Retinal pigment epithelial cell (primary cell): ENCODE measurements around the gene TRAPPC12.

Experiments
- DNase-seq: peaks from one replicate; pipeline ENCODE4 v3.0.0-alpha.2; 2010; ENCODE audit warnings: low read depth
- H3K4me3 ChIP-seq: 2 replicates; pipeline ENCODE4 v1.5.1; 2011; ENCODE audit warnings: mild to moderate bottlenecking, low read length, control low read depth, moderate library complexity
- TF ChIP-seq, protein P1 (sequence below): conservative IDR thresholded peaks from 2 replicates; pipeline ENCODE4 v1.5.1; 2011; ENCODE audit warnings: low read depth, low read length, control low read depth, inconsistent platforms

Gene TRAPPC12

DNA sequence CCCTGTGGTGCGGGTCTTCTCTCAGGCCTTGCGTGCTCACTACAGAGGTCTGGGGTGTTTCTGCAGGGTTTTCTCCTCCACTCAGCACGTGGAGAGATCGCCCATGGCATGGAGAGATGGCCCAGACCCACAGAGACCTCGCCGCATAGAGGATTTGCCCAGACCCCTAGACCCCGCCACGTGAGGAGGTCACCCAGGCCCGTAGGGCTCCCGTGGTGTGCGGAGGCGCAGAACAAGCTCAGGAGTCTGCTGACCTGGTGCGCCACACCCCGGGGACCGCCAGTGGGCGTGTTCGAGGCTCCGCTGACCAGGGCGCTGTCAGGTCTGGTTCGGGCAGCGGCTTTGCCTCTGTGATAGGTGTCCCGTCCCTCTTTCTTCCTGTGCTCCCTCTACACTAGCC lies 75.3 kb downstream of the TRAPPC12 start:
- no peak for DNase-seq
- H3K4me3 ChIP-seq, result no peak overlapping the region
- TF ChIP-seq, protein P1, sequence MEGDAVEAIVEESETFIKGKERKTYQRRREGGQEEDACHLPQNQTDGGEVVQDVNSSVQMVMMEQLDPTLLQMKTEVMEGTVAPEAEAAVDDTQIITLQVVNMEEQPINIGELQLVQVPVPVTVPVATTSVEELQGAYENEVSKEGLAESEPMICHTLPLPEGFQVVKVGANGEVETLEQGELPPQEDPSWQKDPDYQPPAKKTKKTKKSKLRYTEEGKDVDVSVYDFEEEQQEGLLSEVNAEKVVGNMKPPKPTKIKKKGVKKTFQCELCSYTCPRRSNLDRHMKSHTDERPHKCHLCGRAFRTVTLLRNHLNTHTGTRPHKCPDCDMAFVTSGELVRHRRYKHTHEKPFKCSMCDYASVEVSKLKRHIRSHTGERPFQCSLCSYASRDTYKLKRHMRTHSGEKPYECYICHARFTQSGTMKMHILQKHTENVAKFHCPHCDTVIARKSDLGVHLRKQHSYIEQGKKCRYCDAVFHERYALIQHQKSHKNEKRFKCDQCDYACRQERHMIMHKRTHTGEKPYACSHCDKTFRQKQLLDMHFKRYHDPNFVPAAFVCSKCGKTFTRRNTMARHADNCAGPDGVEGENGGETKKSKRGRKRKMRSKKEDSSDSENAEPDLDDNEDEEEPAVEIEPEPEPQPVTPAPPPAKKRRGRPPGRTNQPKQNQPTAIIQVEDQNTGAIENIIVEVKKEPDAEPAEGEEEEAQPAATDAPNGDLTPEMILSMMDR, result no peak

DNA sequence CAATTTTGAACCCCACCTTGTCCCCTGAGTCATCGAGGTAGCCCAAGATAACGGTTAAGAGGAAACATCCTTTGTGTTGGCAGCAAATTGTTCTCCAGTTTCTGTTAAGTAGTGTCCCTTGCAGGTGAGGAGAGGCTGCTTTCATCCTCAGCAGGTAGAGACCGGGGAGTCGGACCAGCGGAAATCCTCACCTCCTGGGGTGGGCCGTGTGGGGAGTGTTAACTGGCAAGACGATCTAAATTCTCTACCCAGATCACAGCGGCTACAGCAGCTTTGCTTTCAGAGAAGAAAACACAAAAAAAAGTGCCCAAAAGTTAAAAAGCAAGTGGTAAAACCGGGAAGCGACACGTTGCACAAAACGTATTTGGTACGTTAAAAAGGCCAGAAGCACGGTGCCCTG lies 76.6 kb downstream of the TRAPPC12 start:
- no peak for DNase-seq
- H3K4me3 ChIP-seq, result no peak overlapping the region
- TF ChIP-seq, protein P1, result no peak

DNA sequence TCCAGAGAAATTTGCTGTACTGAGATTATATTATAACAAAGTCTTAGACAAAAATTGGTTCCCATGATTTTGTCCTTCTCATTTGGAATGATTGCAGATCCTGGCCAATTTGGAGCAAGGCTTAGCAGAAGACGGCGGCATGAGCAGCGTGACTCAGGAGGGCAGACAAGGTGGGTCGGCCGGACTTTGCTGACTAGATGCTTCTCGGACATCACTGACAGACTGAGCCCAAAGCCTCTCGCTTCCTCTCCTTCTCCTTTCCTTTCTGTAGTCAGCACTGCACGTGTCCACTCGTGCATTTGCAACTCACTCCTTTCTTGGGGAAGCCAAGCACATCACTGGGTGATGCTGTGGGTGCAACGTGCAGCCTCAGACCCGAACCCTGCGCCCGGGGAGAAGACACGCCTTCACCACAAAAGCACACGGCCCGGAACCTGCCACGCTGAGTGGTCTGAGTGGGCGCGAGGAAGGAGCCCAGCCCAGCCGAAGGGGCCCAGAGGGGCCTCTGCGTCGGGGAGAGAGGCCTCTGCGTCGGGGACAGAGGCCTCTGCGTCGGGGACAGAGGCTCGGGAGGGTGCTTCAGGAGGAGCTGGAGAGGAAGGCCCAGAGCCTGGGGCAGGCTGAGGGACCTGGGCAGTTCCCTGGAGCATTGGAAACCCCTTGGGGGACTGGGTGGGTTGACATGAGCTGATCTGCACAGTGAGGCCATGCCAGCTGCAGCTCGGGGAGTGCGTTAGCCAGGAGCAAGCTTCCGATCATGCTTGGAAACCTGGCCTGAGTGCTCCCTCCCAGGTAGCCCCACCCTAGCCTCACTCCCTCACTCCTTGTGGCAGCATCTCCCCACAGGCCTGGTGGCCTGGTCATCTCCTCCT lies 78.3 kb downstream of the TRAPPC12 start:
- TF ChIP-seq, protein P1, result no peak
- H3K4me3 ChIP-seq, result no peak overlapping the region
- DNase-seq, result no peak

DNA sequence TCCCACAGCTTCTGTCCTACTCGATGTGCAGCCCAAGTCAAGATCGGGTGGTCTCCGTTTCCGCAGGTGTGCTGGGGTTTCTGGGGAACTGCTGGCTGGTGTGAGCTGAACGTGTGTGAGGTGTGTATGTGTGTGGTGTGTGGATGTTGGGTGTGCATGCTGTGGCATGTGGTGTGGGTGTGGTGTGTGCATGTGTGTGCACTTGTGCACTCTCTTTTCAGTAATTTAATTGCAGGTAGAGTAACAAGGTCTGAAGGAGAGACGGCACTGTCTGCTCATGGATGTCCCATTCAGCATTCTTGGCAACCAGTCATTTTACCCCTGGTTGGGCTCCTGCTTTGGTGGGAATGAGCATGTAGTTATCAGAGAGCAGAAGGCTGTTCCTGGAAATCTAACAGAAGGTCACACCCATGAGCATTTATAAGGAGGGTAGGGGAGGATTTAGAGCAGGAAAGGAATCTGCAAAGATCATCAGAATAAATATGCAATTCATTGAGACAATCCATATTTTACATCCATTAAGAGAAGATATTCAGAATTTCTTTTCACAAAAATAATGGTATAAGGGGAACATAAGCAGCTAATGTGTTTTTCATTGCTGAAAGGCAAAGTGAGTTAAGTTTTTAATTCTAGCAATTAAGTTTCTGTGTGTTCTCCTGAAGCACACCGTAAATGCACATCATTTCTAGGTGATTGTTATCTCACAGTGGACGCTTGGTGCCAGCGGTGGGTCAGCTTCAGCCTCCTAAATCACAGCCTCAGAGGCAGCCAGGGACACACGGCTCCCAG lies 79.1 kb downstream of the TRAPPC12 start:
- DNase-seq, result no peak
- TF ChIP-seq, protein P1, result no peak
- H3K4me3 ChIP-seq, result no peak overlapping the region

DNA sequence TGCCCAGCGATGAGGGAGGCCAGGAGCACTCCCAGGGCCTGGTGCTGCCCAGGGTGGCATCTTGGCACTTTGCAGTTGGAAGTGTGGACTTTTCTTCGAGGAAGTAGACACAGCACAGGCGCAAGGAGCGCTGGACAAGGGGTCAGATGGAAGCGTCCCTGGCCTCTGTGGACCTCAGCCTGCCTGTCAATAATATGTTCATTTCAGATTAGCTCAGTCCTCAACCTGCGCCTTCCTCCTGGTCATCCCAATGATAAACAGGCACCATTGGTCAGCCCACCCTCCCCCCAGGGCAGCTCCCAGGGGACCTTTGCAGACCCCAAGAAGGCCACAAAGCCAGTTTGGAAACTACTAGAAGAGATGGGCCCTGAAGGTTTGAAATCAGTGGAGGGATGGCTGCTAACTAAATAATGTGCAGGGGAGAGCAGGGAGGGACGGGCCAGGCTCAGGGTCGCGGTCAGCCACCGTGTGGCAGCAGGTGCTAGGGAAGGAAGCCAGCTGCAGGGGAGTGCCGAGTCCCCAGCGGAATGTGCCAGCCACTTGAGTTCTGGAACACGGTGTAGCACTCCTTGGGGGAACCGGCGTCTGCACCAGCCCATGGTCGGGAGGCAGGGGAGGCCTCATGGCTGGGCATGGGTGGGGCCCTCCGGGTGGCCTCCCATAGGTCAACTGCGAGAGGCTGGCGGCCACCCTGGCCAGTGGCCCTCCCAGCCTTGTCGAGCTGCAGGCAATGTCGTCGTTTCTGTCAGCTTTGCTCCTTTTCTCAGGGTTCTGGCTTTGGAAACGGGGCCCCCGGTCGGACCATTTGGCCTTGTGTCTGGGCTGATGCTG lies 79.9 kb downstream of the TRAPPC12 start:
- TF ChIP-seq, protein P1, result peak; percentile 3
- no peak overlapping the region for H3K4me3 ChIP-seq
- DNase-seq, result no peak

DNA sequence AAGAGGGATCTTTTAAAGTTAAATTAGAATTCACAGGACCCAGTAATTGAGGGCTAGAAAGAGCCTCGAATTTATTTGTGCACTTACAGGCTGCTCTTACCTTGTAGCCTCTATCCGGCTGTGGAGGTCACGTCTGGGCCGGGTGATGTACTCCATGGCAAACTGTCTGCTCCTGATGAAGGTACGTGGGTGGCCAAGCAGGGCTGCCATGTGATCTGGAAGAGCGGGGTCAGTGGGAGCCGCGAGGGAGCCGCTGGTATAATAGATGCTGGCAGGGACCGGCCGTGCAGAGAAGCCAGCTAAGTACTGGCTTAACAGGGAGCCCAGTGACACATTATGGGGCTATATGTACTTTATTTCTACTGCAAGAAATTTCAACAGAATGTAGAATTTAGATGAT lies 80.7 kb downstream of the TRAPPC12 start:
- no peak overlapping the region for H3K4me3 ChIP-seq
- DNase-seq, result no peak
- TF ChIP-seq, protein P1, result no peak
